ENCODE data around the gene TIAM1.

DNA sequence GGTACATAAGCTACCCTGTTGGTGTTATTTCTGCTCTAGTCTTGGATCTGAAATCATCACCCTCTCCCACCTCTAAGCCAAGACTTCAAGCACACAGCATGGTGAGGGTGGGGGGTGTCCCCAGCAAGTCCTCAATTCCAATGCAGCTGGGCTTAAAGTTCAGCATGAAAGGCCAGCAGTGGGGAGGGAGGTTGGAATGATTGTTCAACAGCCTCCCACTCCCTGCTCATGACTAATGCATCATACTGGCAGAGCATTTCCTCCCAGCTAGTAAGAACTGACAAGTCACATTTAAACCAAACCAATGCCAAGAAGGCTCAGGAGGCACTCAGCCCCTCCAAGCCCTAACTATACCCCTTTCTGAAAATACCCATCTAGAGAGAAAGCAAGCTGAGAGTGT lies 50.1 kb downstream of the TIAM1 start:
- TF ChIP-seq, protein P1, sequence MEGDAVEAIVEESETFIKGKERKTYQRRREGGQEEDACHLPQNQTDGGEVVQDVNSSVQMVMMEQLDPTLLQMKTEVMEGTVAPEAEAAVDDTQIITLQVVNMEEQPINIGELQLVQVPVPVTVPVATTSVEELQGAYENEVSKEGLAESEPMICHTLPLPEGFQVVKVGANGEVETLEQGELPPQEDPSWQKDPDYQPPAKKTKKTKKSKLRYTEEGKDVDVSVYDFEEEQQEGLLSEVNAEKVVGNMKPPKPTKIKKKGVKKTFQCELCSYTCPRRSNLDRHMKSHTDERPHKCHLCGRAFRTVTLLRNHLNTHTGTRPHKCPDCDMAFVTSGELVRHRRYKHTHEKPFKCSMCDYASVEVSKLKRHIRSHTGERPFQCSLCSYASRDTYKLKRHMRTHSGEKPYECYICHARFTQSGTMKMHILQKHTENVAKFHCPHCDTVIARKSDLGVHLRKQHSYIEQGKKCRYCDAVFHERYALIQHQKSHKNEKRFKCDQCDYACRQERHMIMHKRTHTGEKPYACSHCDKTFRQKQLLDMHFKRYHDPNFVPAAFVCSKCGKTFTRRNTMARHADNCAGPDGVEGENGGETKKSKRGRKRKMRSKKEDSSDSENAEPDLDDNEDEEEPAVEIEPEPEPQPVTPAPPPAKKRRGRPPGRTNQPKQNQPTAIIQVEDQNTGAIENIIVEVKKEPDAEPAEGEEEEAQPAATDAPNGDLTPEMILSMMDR (IDR thresholded peaks at IDR 0.05): no peak
- no peak for TF ChIP-seq POLR2A (IDR thresholded peaks at IDR 0.05)

Measured in heart left ventricle (tissue), 13 donors.